ENCODE results near the gene GAS6.
"Not testable (repeated sequence)": the region's sequence is repeated elsewhere in the genome, so short reads cannot be mapped to it uniquely, and the experiment has no call there.

The GAS6 gene

DNA sequence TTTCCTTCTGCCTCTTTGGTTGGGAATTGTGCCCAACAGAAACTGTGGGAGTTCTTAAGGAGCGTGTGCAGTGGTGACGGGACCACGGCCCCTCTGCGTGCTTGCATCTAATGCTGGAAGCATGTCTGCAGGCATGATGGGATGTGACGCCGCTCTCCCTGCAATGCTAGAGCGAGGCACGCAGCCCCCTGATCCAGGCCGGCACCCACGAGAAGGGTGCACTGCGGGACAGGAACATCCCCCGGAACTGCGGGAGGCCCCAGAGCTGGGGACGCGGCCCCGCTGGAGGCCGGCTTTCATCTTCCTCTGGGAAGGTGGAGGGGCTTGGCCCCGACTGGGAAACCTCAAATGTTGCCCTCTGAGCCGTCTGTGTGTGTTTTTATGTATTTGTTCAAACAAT, 72.1 kb downstream of the GAS6 start:
- H3K4me3 ChIP-seq (ENCODE audit: low read depth, low read length): no peak overlapping the region
- H3K27me3 ChIP-seq (ENCODE audit: control insufficient read depth, insufficient read depth, low read length): no peaks in the 10 kb centered on the region
- H3K9me3 ChIP-seq (ENCODE audit: control insufficient read depth, insufficient read depth, low read length): no peaks in the 10 kb centered on the region
- H3K9ac ChIP-seq (ENCODE audit: low read depth, low read length): no peak overlapping the region
- H3K36me3 ChIP-seq (ENCODE audit: control insufficient read depth, insufficient read depth, low read length): no peaks in the 10 kb centered on the region
- no peak overlapping the region for H3K27ac ChIP-seq (ENCODE audit: low read depth, low read length)
- no peaks in the 10 kb centered on the region for H3K4me1 ChIP-seq (ENCODE audit: control insufficient read depth, insufficient read depth, low read length)

GRCh38 chr13:113791226-113791625, 72.7 kb downstream of the GAS6 start:
- Histone ChIP-seq H3K27ac (ENCODE audit: low read depth, low read length) (no peak overlapping the region), H3K9me3 (ENCODE audit: control insufficient read depth, insufficient read depth, low read length) (0 out of 2 replicates have a peak, but pooled peaks cover 2% of the 10 kb centered on the region), H3K4me3 (ENCODE audit: low read depth, low read length) (no peak overlapping the region), H3K36me3 (ENCODE audit: control insufficient read depth, insufficient read depth, low read length) (no peaks in the 10 kb centered on the region), H3K4me1 (ENCODE audit: control insufficient read depth, insufficient read depth, low read length) (no peaks in the 10 kb centered on the region), H3K27me3 (ENCODE audit: control insufficient read depth, insufficient read depth, low read length) (no peaks in the 10 kb centered on the region), H3K9ac (ENCODE audit: low read depth, low read length) (no peak overlapping the region)

GRCh38 chr13:113789931-113790330, 73.9 kb downstream of the GAS6 start:
- not testable (repeated sequence) for H3K27ac ChIP-seq (ENCODE audit: low read depth, low read length); H3K4me3 ChIP-seq (ENCODE audit: low read depth, low read length); H3K9me3 ChIP-seq (ENCODE audit: control insufficient read depth, insufficient read depth, low read length); H3K4me1 ChIP-seq (ENCODE audit: control insufficient read depth, insufficient read depth, low read length); H3K36me3 ChIP-seq (ENCODE audit: control insufficient read depth, insufficient read depth, low read length); H3K9ac ChIP-seq (ENCODE audit: low read depth, low read length); H3K27me3 ChIP-seq (ENCODE audit: control insufficient read depth, insufficient read depth, low read length)

DNA sequence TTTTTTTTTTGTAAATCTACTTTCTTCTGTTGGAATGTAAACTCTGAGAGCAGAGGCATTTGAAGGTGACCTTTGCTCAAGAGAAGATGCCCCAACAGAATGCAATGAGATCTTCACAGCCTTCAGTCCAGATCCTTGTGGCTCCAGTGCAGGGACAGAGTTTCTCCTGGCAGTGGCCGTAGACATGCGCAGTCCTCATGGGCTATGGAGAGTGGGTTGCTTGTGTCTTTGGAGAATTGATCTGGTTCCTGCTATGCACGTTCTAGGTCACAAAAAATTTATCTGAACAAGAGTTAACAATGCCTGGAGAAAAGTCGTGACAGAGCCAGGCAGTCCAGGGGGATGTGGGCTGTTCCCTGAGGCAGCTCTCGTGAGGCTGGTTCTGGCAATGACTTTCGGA, 74.7 kb downstream of the GAS6 start:
- Histone ChIP-seq H3K27me3 (ENCODE audit: control insufficient read depth, insufficient read depth, low read length) (no peaks in the 10 kb centered on the region), H3K4me3 (ENCODE audit: low read depth, low read length) (no peak overlapping the region), H3K9ac (ENCODE audit: low read depth, low read length) (no peak overlapping the region), H3K4me1 (ENCODE audit: control insufficient read depth, insufficient read depth, low read length) (no peaks in the 10 kb centered on the region), H3K36me3 (ENCODE audit: control insufficient read depth, insufficient read depth, low read length) (no peaks in the 10 kb centered on the region), H3K27ac (ENCODE audit: low read depth, low read length) (no peak overlapping the region), H3K9me3 (ENCODE audit: control insufficient read depth, insufficient read depth, low read length) (0 out of 2 replicates have a peak, but pooled peaks cover 2% of the 10 kb centered on the region)

DNA sequence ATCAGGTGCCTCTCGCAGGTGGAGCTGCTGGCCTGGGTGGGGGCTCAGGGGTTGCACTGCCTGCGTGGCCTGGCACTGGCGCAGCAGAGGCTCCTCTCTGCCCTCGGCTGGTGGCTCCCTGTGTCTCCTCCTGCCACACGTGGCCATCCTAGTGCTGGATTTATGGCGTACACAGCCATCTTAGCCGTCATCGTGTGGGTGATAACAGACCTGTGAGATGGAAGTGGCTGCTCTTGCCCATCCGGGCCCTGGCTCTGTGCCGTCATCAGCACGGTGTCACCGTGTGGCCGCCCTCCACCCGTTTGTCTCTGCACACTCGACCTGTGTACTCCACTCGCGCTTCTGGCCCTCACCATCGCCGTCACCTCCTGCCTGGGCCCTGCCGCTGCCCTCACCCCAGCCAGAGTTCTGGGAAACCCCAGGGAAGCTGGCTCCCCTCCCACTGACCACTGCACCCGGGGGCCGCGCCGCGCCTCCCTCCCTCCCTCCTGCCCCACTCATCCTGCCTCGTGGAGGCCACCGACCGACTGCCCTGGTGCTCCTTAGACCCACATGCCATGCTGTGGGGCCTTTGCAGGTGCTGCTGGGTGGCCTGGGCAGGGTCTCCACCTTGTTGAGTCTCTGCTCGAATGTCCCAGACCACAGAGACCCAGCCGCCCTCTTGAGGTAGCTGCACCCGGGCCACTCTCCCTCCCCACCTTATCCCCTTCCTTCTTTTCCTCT, 75.3 kb downstream of the GAS6 start:
- no peak overlapping the region for H3K27ac ChIP-seq (ENCODE audit: low read depth, low read length)
- no peaks in the 10 kb centered on the region for H3K27me3 ChIP-seq (ENCODE audit: control insufficient read depth, insufficient read depth, low read length)
- no peaks in the 10 kb centered on the region for H3K36me3 ChIP-seq (ENCODE audit: control insufficient read depth, insufficient read depth, low read length)
- no peak overlapping the region for H3K9ac ChIP-seq (ENCODE audit: low read depth, low read length)
- H3K9me3 ChIP-seq (ENCODE audit: control insufficient read depth, insufficient read depth, low read length): 0 out of 2 replicates have a peak, but pooled peaks cover 2% of the 10 kb centered on the region
- no peaks in the 10 kb centered on the region for H3K4me1 ChIP-seq (ENCODE audit: control insufficient read depth, insufficient read depth, low read length)
- H3K4me3 ChIP-seq (ENCODE audit: low read depth, low read length): no peak overlapping the region

DNA sequence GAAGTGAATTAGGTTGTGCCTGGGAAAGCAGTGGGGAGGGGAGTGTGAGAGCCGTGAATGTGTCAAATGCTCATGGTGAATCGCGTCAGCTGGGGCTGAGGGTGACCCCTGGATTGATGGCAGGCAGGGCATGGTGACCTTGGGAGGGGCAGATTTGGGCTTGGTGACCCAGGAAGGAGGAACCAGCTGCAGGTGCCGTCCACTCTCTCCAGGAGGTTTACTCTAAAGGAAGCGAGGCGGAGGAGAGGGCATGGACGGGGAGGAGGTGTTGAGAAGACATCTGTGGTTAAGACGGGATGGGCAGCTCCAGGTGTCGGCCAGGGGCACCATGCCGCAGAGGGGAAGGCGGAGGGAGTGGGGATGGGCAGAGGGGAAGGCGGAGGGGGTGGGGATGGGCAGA, 76.2 kb downstream of the GAS6 start:
- no peak overlapping the region for H3K4me3 ChIP-seq (ENCODE audit: low read depth, low read length)

DNA sequence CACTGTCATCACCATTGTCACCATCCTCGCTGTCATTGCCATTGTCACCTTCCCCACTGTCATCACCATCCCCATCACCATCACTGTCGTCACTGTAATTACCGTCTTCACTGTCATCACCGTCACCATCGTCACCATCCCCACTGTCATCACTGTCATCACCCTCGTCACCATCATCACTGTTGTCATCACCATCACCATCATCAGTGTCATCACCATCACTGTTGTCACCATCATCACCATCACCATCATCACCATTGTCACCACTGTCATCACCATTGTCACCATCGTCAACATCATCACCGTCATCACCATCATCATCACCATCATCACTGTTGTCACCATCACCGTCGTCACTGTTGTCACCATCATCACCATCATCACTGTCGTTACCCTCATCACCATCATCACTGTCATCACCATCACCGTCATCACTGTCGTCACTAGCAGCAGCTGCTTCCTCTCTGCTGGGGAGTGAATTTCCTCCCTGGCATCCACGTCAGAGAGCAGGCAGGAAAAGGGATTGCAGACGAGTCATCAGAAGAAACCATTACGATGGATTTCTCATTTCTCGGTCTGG, 77.5 kb downstream of the GAS6 start:
- H3K27me3 ChIP-seq (ENCODE audit: control insufficient read depth, insufficient read depth, low read length): no peaks in the 10 kb centered on the region
- H3K4me1 ChIP-seq (ENCODE audit: control insufficient read depth, insufficient read depth, low read length): peaks cover 4% of the 10 kb centered on the region; the same call in 1 of the 2 replicates
- 0 out of 2 replicates have a peak, but pooled peaks cover 2% of the 10 kb centered on the region for H3K9me3 ChIP-seq (ENCODE audit: control insufficient read depth, insufficient read depth, low read length)
- H3K9ac ChIP-seq (ENCODE audit: low read depth, low read length): no peak overlapping the region
- no peak overlapping the region for H3K4me3 ChIP-seq (ENCODE audit: low read depth, low read length)
- no peak overlapping the region for H3K27ac ChIP-seq (ENCODE audit: low read depth, low read length)
- H3K36me3 ChIP-seq (ENCODE audit: control insufficient read depth, insufficient read depth, low read length): no peaks in the 10 kb centered on the region

More for the DNA sequence above, 76.2 kb downstream of the GAS6 start:
- Histone ChIP-seq H3K4me1 (ENCODE audit: control insufficient read depth, insufficient read depth, low read length) (no peaks in the 10 kb centered on the region), H3K27me3 (ENCODE audit: control insufficient read depth, insufficient read depth, low read length) (no peaks in the 10 kb centered on the region), H3K9ac (ENCODE audit: low read depth, low read length) (no peak overlapping the region), H3K9me3 (ENCODE audit: control insufficient read depth, insufficient read depth, low read length) (0 out of 2 replicates have a peak, but pooled peaks cover 2% of the 10 kb centered on the region), H3K36me3 (ENCODE audit: control insufficient read depth, insufficient read depth, low read length) (no peaks in the 10 kb centered on the region), H3K27ac (ENCODE audit: low read depth, low read length) (no peak overlapping the region)

GRCh38 chr13:113785051-113786010, 78.5 kb downstream of the GAS6 start:
- H3K27ac ChIP-seq (ENCODE audit: low read depth, low read length): no peak overlapping the region
- H3K9ac ChIP-seq (ENCODE audit: low read depth, low read length): no peak overlapping the region
- 0 out of 2 replicates have a peak, but pooled peaks cover 2% of the 10 kb centered on the region for H3K9me3 ChIP-seq (ENCODE audit: control insufficient read depth, insufficient read depth, low read length)
- H3K27me3 ChIP-seq (ENCODE audit: control insufficient read depth, insufficient read depth, low read length): no peaks in the 10 kb centered on the region
- peaks cover 4% of the 10 kb centered on the region; the same call in 1 of the 2 replicates for H3K4me1 ChIP-seq (ENCODE audit: control insufficient read depth, insufficient read depth, low read length)
- H3K36me3 ChIP-seq (ENCODE audit: control insufficient read depth, insufficient read depth, low read length): no peaks in the 10 kb centered on the region
- no peak overlapping the region for H3K4me3 ChIP-seq (ENCODE audit: low read depth, low read length)

DNA sequence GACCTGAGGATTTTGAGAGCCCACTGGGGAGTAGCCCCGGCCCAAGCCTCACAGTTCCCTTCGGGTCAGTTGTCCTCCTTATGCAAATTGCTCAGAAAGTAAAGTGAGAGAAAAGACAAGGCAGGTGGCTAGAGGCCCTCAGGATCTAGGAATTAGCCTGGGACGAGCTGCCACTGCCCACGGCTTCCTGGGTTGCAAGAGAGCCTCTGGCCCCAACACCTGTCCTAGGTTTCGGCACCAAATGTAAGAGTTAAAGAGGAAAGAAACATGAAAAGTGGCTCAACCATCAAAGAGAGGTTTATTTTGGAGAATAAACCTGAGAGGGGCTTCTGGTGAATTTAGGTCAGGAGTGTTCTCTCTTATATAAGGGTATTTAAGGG, 79.2 kb downstream of the GAS6 start:
- Histone ChIP-seq H3K36me3 (ENCODE audit: control insufficient read depth, insufficient read depth, low read length) (no peaks in the 10 kb centered on the region), H3K9ac (ENCODE audit: low read depth, low read length) (no peak overlapping the region), H3K9me3 (ENCODE audit: control insufficient read depth, insufficient read depth, low read length) (0 out of 2 replicates have a peak, but pooled peaks cover 2% of the 10 kb centered on the region), H3K27me3 (ENCODE audit: control insufficient read depth, insufficient read depth, low read length) (no peaks in the 10 kb centered on the region), H3K27ac (ENCODE audit: low read depth, low read length) (no peak overlapping the region), H3K4me3 (ENCODE audit: low read depth, low read length) (no peak overlapping the region), H3K4me1 (ENCODE audit: control insufficient read depth, insufficient read depth, low read length) (peaks cover 4% of the 10 kb centered on the region; the same call in 1 of the 2 replicates)

GRCh38 chr13:113783966-113784644, 79.8 kb downstream of the GAS6 start:
- no peak overlapping the region for H3K4me3 ChIP-seq (ENCODE audit: low read depth, low read length)
- no peaks in the 10 kb centered on the region for H3K27me3 ChIP-seq (ENCODE audit: control insufficient read depth, insufficient read depth, low read length)
- no peaks in the 10 kb centered on the region for H3K36me3 ChIP-seq (ENCODE audit: control insufficient read depth, insufficient read depth, low read length)
- H3K9ac ChIP-seq (ENCODE audit: low read depth, low read length): no peak overlapping the region
- 0 out of 2 replicates have a peak, but pooled peaks cover 2% of the 10 kb centered on the region for H3K9me3 ChIP-seq (ENCODE audit: control insufficient read depth, insufficient read depth, low read length)
- peaks cover 4% of the 10 kb centered on the region; the same call in 1 of the 2 replicates for H3K4me1 ChIP-seq (ENCODE audit: control insufficient read depth, insufficient read depth, low read length)
- H3K27ac ChIP-seq (ENCODE audit: low read depth, low read length): no peak overlapping the region

All from HUES48 (cell line).